ENCODE data around the gene TCERG1L. TPM values are rescaled to one million over a fixed set of nuclear protein-coding genes. Genes with fewer than 3 reads are reported as not detected.
"Not testable (repeated sequence)": the region's sequence is repeated elsewhere in the genome, so short reads cannot be mapped to it uniquely, and the experiment has no call there.

The TCERG1L gene
- total RNA-seq, 2 donors from 2014 or later: not detected

GRCh38 chr10:131091682-131092081 is 219.8 kb downstream of the TCERG1L start:
- intact Hi-C loops (cut with DNase I, micrococcal nuclease): no loop called here
- ATAC-seq (no peak), DNase-seq (no peak)

- DNase-seq (no peak), ATAC-seq (no peak)
- intact Hi-C loops (cut with DNase I, micrococcal nuclease): no loop called here
Measured at GRCh38 chr10:131090761-131091661, 220.5 kb downstream of the TCERG1L start.

- ATAC-seq: no peak
- intact Hi-C loops (cut with DNase I, micrococcal nuclease): no loop called here
- DNase-seq: no peak
Measured at GRCh38 chr10:131089861-131090260, 221.7 kb downstream of the TCERG1L start.

- DNase-seq: no peak
- intact Hi-C loops (cut with DNase I, micrococcal nuclease): no loop called here
- no peak for ATAC-seq
Measured at GRCh38 chr10:131089150-131089549, 222.4 kb downstream of the TCERG1L start.

- DNase-seq (no peak), ATAC-seq (no peak)
- intact Hi-C loops (cut with DNase I, micrococcal nuclease): no loop called here
Measured at GRCh38 chr10:131088619-131089018, 222.9 kb downstream of the TCERG1L start.

GRCh38 chr10:131087464-131088215 is 223.9 kb downstream of the TCERG1L start:
- ATAC-seq (no peak), DNase-seq (no peak)
- intact Hi-C loops (cut with DNase I, micrococcal nuclease): no loop called here

- intact Hi-C loops (cut with DNase I, micrococcal nuclease): no loop called here
- no peak for ATAC-seq
Measured at GRCh38 chr10:131086511-131086910, 225.0 kb downstream of the TCERG1L start.

GRCh38 chr10:131086094-131086493 is 225.4 kb downstream of the TCERG1L start:
- no peak for ATAC-seq
- intact Hi-C loops (cut with DNase I, micrococcal nuclease): no loop called here
- DNase-seq: no peak

More at GRCh38 chr10:131086511-131086910, 225.0 kb downstream of the TCERG1L start:
- DNase-seq: no peak

- ATAC-seq (no peak), DNase-seq (no peak)
- intact Hi-C loops (cut with DNase I, micrococcal nuclease): no loop called here
Measured at GRCh38 chr10:131085091-131085860, 226.2 kb downstream of the TCERG1L start.

GRCh38 chr10:131084791-131085090 is 226.8 kb downstream of the TCERG1L start:
- intact Hi-C loops (cut with DNase I, micrococcal nuclease): no loop called here
- DNase-seq (no peak), ATAC-seq (no peak)

- no peak for ATAC-seq
- no peak for DNase-seq
Measured at GRCh38 chr10:131083915-131084790, 227.4 kb downstream of the TCERG1L start.

GRCh38 chr10:131082991-131083481 is 228.5 kb downstream of the TCERG1L start:
- no peak for DNase-seq
- no peak for ATAC-seq
- intact Hi-C loops (cut with DNase I, micrococcal nuclease): no loop called here

More at GRCh38 chr10:131083915-131084790, 227.4 kb downstream of the TCERG1L start:
- intact Hi-C loops (cut with DNase I, micrococcal nuclease): no loop called here

- intact Hi-C loops (cut with DNase I, micrococcal nuclease): no loop called here
- no peak for DNase-seq
- no peak for ATAC-seq
Measured at GRCh38 chr10:131082201-131082850, 229.2 kb downstream of the TCERG1L start.

GRCh38 chr10:131081786-131082185 is 229.7 kb downstream of the TCERG1L start:
- intact Hi-C loops (cut with DNase I, micrococcal nuclease): no loop called here
- DNase-seq: no peak
- ATAC-seq: no peak

GRCh38 chr10:131081376-131081775 is 230.1 kb downstream of the TCERG1L start:
- ATAC-seq: no peak
- DNase-seq: no peak
- intact Hi-C loops (cut with DNase I, micrococcal nuclease): no loop called here

- ATAC-seq (no peak), DNase-seq (no peak)
- intact Hi-C loops (cut with DNase I, micrococcal nuclease): no loop called here
Measured at GRCh38 chr10:131080571-131080970, 230.9 kb downstream of the TCERG1L start.

- DNase-seq (no peak), ATAC-seq (no peak)
- intact Hi-C loops (cut with DNase I, micrococcal nuclease): no loop called here
Measured at GRCh38 chr10:131079314-131079713, 232.2 kb downstream of the TCERG1L start.

GRCh38 chr10:131078882-131079280 is 232.6 kb downstream of the TCERG1L start:
- DNase-seq; intact Hi-C loops (cut with DNase I, micrococcal nuclease); ATAC-seq: not testable (repeated sequence)

Data from left colon (tissue), 2 donors.